ENCODE data around the gene MYH7. TPM values are rescaled to one million over a fixed set of nuclear protein-coding genes. Genes with fewer than 3 reads are reported as not detected.
"Not testable (repeated sequence)": the region's sequence is repeated elsewhere in the genome, so short reads cannot be mapped to it uniquely, and the experiment has no call there.

Gene MYH7
- total RNA-seq, 1 donor from 2014 or later: not detected

GRCh38 chr14:23418021-23418420 is 17.4 kb downstream of the MYH7 start:
- TF ChIP-seq, protein P1, sequence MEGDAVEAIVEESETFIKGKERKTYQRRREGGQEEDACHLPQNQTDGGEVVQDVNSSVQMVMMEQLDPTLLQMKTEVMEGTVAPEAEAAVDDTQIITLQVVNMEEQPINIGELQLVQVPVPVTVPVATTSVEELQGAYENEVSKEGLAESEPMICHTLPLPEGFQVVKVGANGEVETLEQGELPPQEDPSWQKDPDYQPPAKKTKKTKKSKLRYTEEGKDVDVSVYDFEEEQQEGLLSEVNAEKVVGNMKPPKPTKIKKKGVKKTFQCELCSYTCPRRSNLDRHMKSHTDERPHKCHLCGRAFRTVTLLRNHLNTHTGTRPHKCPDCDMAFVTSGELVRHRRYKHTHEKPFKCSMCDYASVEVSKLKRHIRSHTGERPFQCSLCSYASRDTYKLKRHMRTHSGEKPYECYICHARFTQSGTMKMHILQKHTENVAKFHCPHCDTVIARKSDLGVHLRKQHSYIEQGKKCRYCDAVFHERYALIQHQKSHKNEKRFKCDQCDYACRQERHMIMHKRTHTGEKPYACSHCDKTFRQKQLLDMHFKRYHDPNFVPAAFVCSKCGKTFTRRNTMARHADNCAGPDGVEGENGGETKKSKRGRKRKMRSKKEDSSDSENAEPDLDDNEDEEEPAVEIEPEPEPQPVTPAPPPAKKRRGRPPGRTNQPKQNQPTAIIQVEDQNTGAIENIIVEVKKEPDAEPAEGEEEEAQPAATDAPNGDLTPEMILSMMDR (IDR thresholded peaks at IDR 0.05; ENCODE audit: unreplicated experiment): no peak
- no peak for DNase-seq (ENCODE audit: low spot score, unreplicated experiment)
- H3K27ac Mint-ChIP-seq: no peak overlapping the region
- no peaks in the 10 kb centered on the region for H3K4me1 Mint-ChIP-seq (ENCODE audit: low read depth)
- peaks cover 17% of the 10 kb centered on the region for H3K27me3 Mint-ChIP-seq
- H3K4me3 Mint-ChIP-seq (ENCODE audit: low read depth): no peak overlapping the region
- H3K36me3 Mint-ChIP-seq (ENCODE audit: insufficient read depth): no peaks in the 10 kb centered on the region
- no peaks in the 10 kb centered on the region for H3K9me3 Mint-ChIP-seq (ENCODE audit: low read depth)

- H3K27me3 Mint-ChIP-seq: peaks cover 17% of the 10 kb centered on the region
- H3K4me3 Mint-ChIP-seq (ENCODE audit: low read depth); H3K27ac Mint-ChIP-seq; DNase-seq (ENCODE audit: low spot score, unreplicated experiment); H3K9me3 Mint-ChIP-seq (ENCODE audit: low read depth); H3K36me3 Mint-ChIP-seq (ENCODE audit: insufficient read depth); H3K4me1 Mint-ChIP-seq (ENCODE audit: low read depth): not testable (repeated sequence)
Observed at GRCh38 chr14:23417269-23417668, 18.2 kb downstream of the MYH7 start.

DNA sequence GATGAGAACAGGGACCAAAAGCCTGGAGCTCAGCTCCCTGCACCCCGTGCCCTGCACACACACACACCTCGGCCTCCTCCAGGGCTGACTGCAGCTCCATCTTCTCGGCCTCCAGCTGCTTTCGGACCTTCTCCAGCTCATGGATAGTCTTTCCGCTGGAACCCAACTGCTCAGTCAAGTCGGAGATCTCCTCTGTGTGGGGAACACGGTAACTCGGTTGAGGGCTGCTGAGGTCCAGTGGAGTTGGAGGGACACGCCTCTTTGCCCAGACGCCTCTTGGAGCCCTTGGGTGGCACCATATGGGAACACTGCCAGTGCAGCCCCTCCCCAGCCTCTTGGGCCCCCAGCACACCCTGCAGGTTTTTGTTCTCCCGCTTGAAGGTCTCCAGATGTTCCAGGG is 18.7 kb downstream of the MYH7 start:
- no peak overlapping the region for H3K4me3 Mint-ChIP-seq (ENCODE audit: low read depth)
- H3K4me1 Mint-ChIP-seq (ENCODE audit: low read depth): no peaks in the 10 kb centered on the region
- no peak for DNase-seq (ENCODE audit: low spot score, unreplicated experiment)
- H3K36me3 Mint-ChIP-seq (ENCODE audit: insufficient read depth): no peaks in the 10 kb centered on the region
- TF ChIP-seq, protein P1 (IDR thresholded peaks at IDR 0.05; ENCODE audit: unreplicated experiment): no peak
- peaks cover 17% of the 10 kb centered on the region for H3K27me3 Mint-ChIP-seq
- H3K27ac Mint-ChIP-seq: no peak overlapping the region
- no peaks in the 10 kb centered on the region for H3K9me3 Mint-ChIP-seq (ENCODE audit: low read depth)

DNA sequence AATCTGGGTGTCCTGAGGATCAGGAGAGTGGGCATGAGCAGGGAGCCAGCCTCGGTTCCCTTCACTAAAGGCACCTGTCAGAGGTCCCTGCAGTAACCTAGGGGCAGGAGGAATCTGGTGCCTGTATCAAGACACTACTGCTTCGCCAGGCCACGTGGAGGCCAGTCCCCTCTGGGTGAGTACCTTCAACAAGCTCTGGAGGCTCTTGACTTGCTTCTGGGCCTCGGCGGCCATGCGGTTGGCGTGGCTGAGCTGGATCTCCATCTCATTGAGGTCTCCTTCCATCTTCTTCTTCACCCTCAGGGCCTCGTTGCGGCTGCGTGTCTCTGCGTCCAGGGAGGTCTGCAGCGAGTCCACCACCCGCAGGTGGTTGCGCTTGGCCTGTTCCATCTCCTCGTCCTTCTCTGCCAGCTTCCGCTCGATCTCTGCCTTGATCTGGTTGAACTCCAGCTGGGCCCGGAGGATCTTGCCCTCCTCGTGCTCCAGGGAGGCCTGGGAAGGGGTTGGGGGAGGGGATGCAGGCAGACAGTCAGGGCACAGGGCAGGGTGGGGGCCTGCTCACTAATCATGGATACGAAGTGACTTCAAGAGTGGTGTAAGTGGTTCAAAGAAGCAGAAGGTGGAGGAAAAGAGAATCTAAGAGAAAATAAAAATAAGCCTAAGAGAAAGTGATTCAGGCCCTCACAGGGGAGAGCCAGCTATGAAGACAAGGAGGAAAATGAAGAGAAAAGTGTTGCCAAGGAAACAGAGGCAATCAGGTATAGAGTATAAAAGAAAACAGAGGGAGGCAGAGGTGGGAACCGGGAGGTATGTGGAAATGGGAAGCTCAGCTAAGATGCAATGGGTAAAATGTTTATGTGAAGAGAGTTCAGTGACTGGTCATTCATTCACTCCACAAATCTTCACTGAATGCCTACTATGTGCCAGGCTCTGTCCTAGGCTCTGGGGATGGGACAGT is 19.4 kb downstream of the MYH7 start:
- peaks cover 16% of the 10 kb centered on the region for H3K27me3 Mint-ChIP-seq
- H3K36me3 Mint-ChIP-seq (ENCODE audit: insufficient read depth): no peaks in the 10 kb centered on the region
- no peak overlapping the region for H3K27ac Mint-ChIP-seq
- H3K9me3 Mint-ChIP-seq (ENCODE audit: low read depth): no peaks in the 10 kb centered on the region
- H3K4me1 Mint-ChIP-seq (ENCODE audit: low read depth): no peaks in the 10 kb centered on the region
- TF ChIP-seq, protein P1 (IDR thresholded peaks at IDR 0.05; ENCODE audit: unreplicated experiment): no peak
- DNase-seq (ENCODE audit: low spot score, unreplicated experiment): no peak
- H3K4me3 Mint-ChIP-seq (ENCODE audit: low read depth): no peak overlapping the region

GRCh38 chr14:23414906-23415820 is 20.3 kb downstream of the MYH7 start:
- DNase-seq (ENCODE audit: low spot score, unreplicated experiment): no peak
- Mint-ChIP-seq H3K36me3 (ENCODE audit: insufficient read depth) (no peaks in the 10 kb centered on the region), H3K9me3 (ENCODE audit: low read depth) (no peaks in the 10 kb centered on the region), H3K27me3 (peaks cover 16% of the 10 kb centered on the region), H3K4me3 (ENCODE audit: low read depth) (no peak overlapping the region), H3K27ac (no peak overlapping the region), H3K4me1 (ENCODE audit: low read depth) (peaks cover 4% of the 10 kb centered on the region)
- TF ChIP-seq, protein P1 (IDR thresholded peaks at IDR 0.05; ENCODE audit: unreplicated experiment): no peak
